GM23338 (cell line): ENCODE data around the gene HOXA9. TPM values are rescaled to one million over a fixed set of nuclear protein-coding genes. Genes with fewer than 3 reads are reported as not detected.

Experiments used
- ATAC-seq: fragments of 200-7000 bp; cut with Tn5 transposase; 3 replicates; pipeline ENCODE4 v1.9.1; 2020
- DNase-seq: peaks from one replicate; pipeline ENCODE4 v3.0.0-alpha.2; 2015; ENCODE audit warnings: low spot score
- H2AFZ ChIP-seq: fragments of 200-600 bp; sonication (generic); 2 replicates; pipeline ENCODE4 v1.8.0; 2016; ENCODE audit warnings: antibody characterized with exemption, mild to moderate bottlenecking, moderate library complexity
- H3F3A ChIP-seq: fragments of 200-600 bp; sonication (generic); replicated peaks from 2 replicates; pipeline ENCODE4 v1.8.0; 2017; ENCODE audit warnings: antibody characterized with exemption, mixed run types, low read depth
- H3K27ac ChIP-seq: fragments of 200-600 bp; sonication (generic); 2 replicates; pipeline ENCODE4 v1.6.1; 2016; ENCODE audit warnings: low read depth
- H3K27me3 ChIP-seq: fragments of 200-600 bp; sonication (generic); 2 replicates; pipeline ENCODE4 v1.8.0; 2016; ENCODE audit warnings: mild to moderate bottlenecking, mixed run types, moderate library complexity; ENCODE audit not compliant: insufficient read depth
- H3K36me3 ChIP-seq: fragments of 200-600 bp; sonication (generic); 2 replicates; pipeline ENCODE4 v1.8.0; 2016; ENCODE audit warnings: mild to moderate bottlenecking; ENCODE audit not compliant: insufficient read depth
- H3K4me1 ChIP-seq: fragments of 200-600 bp; sonication (generic); 2 replicates; pipeline ENCODE4 v1.8.0; 2016; ENCODE audit warnings: mild to moderate bottlenecking, moderate library complexity; ENCODE audit not compliant: insufficient read depth
- H3K4me2 ChIP-seq: fragments of 200-600 bp; sonication (generic); 2 replicates; pipeline ENCODE4 v1.7.1; 2017; ENCODE audit warnings: mixed run types
- H3K4me3 ChIP-seq: fragments of 200-600 bp; sonication (generic); 2 replicates; pipeline ENCODE4 v1.6.1; 2016; ENCODE audit warnings: mixed run types
- H3K79me2 ChIP-seq: fragments of 200-600 bp; sonication (generic); replicated peaks from 2 replicates; pipeline ENCODE4 v1.8.0; 2017; ENCODE audit warnings: mild to moderate bottlenecking; ENCODE audit not compliant: insufficient read depth
- H3K9me2 ChIP-seq: fragments of 200-600 bp; sonication (generic); 2 replicates; pipeline ENCODE4 v1.8.0; 2017; ENCODE audit not compliant: insufficient read depth
- H4K20me1 ChIP-seq: fragments of 200-600 bp; sonication (generic); replicated peaks from 2 replicates; pipeline ENCODE4 v1.8.0; 2017; ENCODE audit warnings: mild to moderate bottlenecking; ENCODE audit not compliant: insufficient read depth
- H3K27ac Mint-ChIP-seq: 2 replicates; pipeline ENCODE4 v1.8.0; 2020; ENCODE audit warnings: inconsistent platforms, mild to moderate bottlenecking, moderate library complexity, mixed read lengths
- H3K27me3 Mint-ChIP-seq: 3 replicates; pipeline ENCODE4 v1.8.0; 2022; ENCODE audit warnings: low read depth, mild to moderate bottlenecking, moderate library complexity, mixed read lengths, inconsistent platforms; ENCODE audit not compliant: insufficient read depth, poor library complexity
- H3K36me3 Mint-ChIP-seq: 3 replicates; pipeline ENCODE4 v1.8.0; 2021; ENCODE audit warnings: low read depth, mild to moderate bottlenecking, inconsistent platforms, moderate library complexity, mixed read lengths
- H3K4me1 Mint-ChIP-seq: 3 replicates; pipeline ENCODE4 v1.8.0; 2020; ENCODE audit warnings: mild to moderate bottlenecking, inconsistent platforms, mixed read lengths
- H3K4me3 Mint-ChIP-seq: 3 replicates; pipeline ENCODE4 v1.8.0; 2021; ENCODE audit warnings: moderate library complexity, mild to moderate bottlenecking, inconsistent platforms, mixed read lengths
- H3K9me3 Mint-ChIP-seq: 3 replicates; pipeline ENCODE4 v1.8.0; 2020; ENCODE audit warnings: moderate library complexity, mild to moderate bottlenecking, inconsistent platforms, mixed read lengths
- CREB1 ChIP-seq: fragments of 250-450 bp; sonication (Bioruptor Pico); IDR thresholded peaks from 2 replicates; pipeline ENCODE4 v1.5.0; 2020; ENCODE audit warnings: low read depth, mild to moderate bottlenecking, moderate library complexity
- EZH2 ChIP-seq: fragments of 200-600 bp; sonication (generic); IDR thresholded peaks from one replicate; pipeline ENCODE4 v1.8.0; 2017; ENCODE audit warnings: antibody characterized with exemption, mild to moderate bottlenecking, low read depth; ENCODE audit not compliant: unreplicated experiment
- EZH2phosphoT487 ChIP-seq: fragments of 200-600 bp; sonication (generic); IDR thresholded peaks from one replicate; pipeline ENCODE4 v1.8.1; 2018; ENCODE audit warnings: antibody characterized with exemption; ENCODE audit not compliant: unreplicated experiment
- JUNB ChIP-seq: IDR thresholded peaks from one replicate; pipeline ENCODE4 v1.6.1; 2016; ENCODE audit warnings: antibody characterized with exemption; ENCODE audit not compliant: unreplicated experiment
- NANOG ChIP-seq: IDR thresholded peaks from 2 replicates; pipeline ENCODE4 v1.6.1; 2016; ENCODE audit warnings: antibody characterized with exemption, borderline replicate concordance
- POLR2AphosphoS5 ChIP-seq: IDR thresholded peaks from 2 replicates; pipeline ENCODE4 v1.6.1; 2016; ENCODE audit warnings: antibody characterized with exemption, low read depth
- STAT1 ChIP-seq: IDR thresholded peaks from one replicate; pipeline ENCODE4 v1.6.1; 2016; ENCODE audit warnings: antibody characterized with exemption; ENCODE audit not compliant: unreplicated experiment
- ZNF114 ChIP-seq: fragments of 250-450 bp; sonication (Bioruptor Pico); IDR thresholded peaks from 2 replicates; pipeline ENCODE4 v1.5.0; 2020; ENCODE audit warnings: mild to moderate bottlenecking, moderate library complexity
- ZNF331 ChIP-seq: fragments of 250-450 bp; sonication (Bioruptor Pico); IDR thresholded peaks from 2 replicates; pipeline ENCODE4 v1.5.0; 2020; ENCODE audit warnings: low read depth, mild to moderate bottlenecking, moderate library complexity
- polyA plus RNA-seq: library from polyadenylated mRNA; unstranded; fragments of >200 nt; fragmentation: Nextera tagmentation; extraction: Ambion mirVana; gene quantifications from 2 replicates; pipeline ENCODE4 v1.2.1, GENCODE V29; 2016
- total RNA-seq: library from RNA; depleted of rRNA; stranded (reverse); fragments of >200 nt; shearing (Covaris generic); gene quantifications from 2 replicates; pipeline ENCODE4 v1.2.3, GENCODE V29; 2014
- TF ChIP-seq, protein P1 (sequence below): IDR thresholded peaks from 2 replicates; pipeline ENCODE4 v1.6.1; 2016; ENCODE audit warnings: antibody characterized with exemption
- TF ChIP-seq, protein P2 (sequence below), 2 experiments: fragments of 200-600 bp in 1 of 2; sonication (generic) in 1 of 2; conservative IDR thresholded peaks; 2 replicates each; pipeline versions ENCODE4 v1.5.1 to v1.6.1; 2016 to 2017; ENCODE audit warnings: antibody characterized with exemption in 2 of 2, low read depth in 2 of 2, mild to moderate bottlenecking in 2 of 2, moderate library complexity in 1 of 2
- TF ChIP-seq, protein P3 (sequence below): fragments of 250-450 bp; sonication (Bioruptor Pico); IDR thresholded peaks from 2 replicates; pipeline ENCODE4 v1.5.0; 2020; ENCODE audit warnings: mild to moderate bottlenecking, moderate library complexity
- TF ChIP-seq, protein P4 (sequence below): IDR thresholded peaks from one replicate; pipeline ENCODE4 v1.6.1; 2018; ENCODE audit warnings: antibody characterized with exemption; ENCODE audit not compliant: unreplicated experiment

HOXA9 gene
- total and polyA plus RNA-seq, 2 experiments from 2014 or later = not detected

DNA sequence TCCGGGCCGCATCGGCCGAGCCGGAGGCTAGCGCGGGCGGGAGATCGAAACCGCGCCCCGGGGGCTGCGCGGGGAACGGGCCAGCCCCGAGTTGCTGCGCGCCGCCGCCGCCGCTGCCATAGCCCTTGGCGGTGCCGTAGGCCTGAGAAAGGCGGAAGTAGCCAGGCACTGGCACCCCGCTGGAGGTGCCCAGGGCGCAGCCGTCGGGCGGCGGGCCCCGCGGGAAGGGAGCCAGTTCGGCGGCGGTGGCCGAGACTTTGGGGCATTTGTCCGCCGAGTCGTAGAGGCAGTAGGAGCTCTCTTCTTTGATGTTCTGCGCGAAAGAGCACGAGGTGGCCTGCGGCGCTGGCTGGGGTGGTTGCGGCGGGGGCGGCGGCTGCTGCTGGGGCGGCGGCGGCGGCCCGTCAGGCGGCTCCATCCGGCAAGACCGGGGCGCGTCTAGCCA lies 8.2 kb upstream of the HOXA9 start:
- peaks cover 14% of the 10 kb centered on the region; the same call in 2 of the 3 replicates for H3K4me1 Mint-ChIP-seq
- Histone ChIP-seq H2AFZ (no peak overlapping the region), H3F3A (peaks cover 46% of the 10 kb centered on the region), H3K36me3 (no peaks in the 10 kb centered on the region), H3K4me2 (peak overlapping the region; percentile 70), H3K79me2 (no peaks in the 10 kb centered on the region), H3K27ac (no peak overlapping the region), H4K20me1 (peaks cover 48% of the 10 kb centered on the region), H3K4me3 (peak overlapping the region; percentile 43; the same call in 1 of the 2 replicates), H3K9me2 (no peaks in the 10 kb centered on the region), H3K4me1 (peaks cover 29% of the 10 kb centered on the region), H3K27me3 (peaks cover 100% of the 10 kb centered on the region)
- DNase-seq (peak; percentile 48), ATAC-seq (peak; percentile 13)
- peaks cover 11% of the 10 kb centered on the region; the same call in 2 of the 3 replicates for H3K9me3 Mint-ChIP-seq
- no peaks in the 10 kb centered on the region; the same call in 2 of the 3 replicates for H3K36me3 Mint-ChIP-seq
- H3K27ac Mint-ChIP-seq = no peak overlapping the region
- TF ChIP-seq ZNF331 (CRISPR knock-in tag) (no peak), CREB1 (no peak), STAT1 (no peak), EZH2phosphoT487 (peak; percentile 97), EZH2 (peak; percentile 73), POLR2AphosphoS5 (no peak), NANOG (no peak), JUNB (no peak), ZNF114 (CRISPR knock-in tag) (no peak)
- TF ChIP-seq, protein P1, sequence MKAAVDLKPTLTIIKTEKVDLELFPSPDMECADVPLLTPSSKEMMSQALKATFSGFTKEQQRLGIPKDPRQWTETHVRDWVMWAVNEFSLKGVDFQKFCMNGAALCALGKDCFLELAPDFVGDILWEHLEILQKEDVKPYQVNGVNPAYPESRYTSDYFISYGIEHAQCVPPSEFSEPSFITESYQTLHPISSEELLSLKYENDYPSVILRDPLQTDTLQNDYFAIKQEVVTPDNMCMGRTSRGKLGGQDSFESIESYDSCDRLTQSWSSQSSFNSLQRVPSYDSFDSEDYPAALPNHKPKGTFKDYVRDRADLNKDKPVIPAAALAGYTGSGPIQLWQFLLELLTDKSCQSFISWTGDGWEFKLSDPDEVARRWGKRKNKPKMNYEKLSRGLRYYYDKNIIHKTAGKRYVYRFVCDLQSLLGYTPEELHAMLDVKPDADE = no peak
- TF ChIP-seq, protein P2, sequence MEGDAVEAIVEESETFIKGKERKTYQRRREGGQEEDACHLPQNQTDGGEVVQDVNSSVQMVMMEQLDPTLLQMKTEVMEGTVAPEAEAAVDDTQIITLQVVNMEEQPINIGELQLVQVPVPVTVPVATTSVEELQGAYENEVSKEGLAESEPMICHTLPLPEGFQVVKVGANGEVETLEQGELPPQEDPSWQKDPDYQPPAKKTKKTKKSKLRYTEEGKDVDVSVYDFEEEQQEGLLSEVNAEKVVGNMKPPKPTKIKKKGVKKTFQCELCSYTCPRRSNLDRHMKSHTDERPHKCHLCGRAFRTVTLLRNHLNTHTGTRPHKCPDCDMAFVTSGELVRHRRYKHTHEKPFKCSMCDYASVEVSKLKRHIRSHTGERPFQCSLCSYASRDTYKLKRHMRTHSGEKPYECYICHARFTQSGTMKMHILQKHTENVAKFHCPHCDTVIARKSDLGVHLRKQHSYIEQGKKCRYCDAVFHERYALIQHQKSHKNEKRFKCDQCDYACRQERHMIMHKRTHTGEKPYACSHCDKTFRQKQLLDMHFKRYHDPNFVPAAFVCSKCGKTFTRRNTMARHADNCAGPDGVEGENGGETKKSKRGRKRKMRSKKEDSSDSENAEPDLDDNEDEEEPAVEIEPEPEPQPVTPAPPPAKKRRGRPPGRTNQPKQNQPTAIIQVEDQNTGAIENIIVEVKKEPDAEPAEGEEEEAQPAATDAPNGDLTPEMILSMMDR (conservative IDR thresholded peaks at IDR 0.05; ENCODE audit: low read depth in 2 of 2) = no peak
- TF ChIP-seq, protein P3, sequence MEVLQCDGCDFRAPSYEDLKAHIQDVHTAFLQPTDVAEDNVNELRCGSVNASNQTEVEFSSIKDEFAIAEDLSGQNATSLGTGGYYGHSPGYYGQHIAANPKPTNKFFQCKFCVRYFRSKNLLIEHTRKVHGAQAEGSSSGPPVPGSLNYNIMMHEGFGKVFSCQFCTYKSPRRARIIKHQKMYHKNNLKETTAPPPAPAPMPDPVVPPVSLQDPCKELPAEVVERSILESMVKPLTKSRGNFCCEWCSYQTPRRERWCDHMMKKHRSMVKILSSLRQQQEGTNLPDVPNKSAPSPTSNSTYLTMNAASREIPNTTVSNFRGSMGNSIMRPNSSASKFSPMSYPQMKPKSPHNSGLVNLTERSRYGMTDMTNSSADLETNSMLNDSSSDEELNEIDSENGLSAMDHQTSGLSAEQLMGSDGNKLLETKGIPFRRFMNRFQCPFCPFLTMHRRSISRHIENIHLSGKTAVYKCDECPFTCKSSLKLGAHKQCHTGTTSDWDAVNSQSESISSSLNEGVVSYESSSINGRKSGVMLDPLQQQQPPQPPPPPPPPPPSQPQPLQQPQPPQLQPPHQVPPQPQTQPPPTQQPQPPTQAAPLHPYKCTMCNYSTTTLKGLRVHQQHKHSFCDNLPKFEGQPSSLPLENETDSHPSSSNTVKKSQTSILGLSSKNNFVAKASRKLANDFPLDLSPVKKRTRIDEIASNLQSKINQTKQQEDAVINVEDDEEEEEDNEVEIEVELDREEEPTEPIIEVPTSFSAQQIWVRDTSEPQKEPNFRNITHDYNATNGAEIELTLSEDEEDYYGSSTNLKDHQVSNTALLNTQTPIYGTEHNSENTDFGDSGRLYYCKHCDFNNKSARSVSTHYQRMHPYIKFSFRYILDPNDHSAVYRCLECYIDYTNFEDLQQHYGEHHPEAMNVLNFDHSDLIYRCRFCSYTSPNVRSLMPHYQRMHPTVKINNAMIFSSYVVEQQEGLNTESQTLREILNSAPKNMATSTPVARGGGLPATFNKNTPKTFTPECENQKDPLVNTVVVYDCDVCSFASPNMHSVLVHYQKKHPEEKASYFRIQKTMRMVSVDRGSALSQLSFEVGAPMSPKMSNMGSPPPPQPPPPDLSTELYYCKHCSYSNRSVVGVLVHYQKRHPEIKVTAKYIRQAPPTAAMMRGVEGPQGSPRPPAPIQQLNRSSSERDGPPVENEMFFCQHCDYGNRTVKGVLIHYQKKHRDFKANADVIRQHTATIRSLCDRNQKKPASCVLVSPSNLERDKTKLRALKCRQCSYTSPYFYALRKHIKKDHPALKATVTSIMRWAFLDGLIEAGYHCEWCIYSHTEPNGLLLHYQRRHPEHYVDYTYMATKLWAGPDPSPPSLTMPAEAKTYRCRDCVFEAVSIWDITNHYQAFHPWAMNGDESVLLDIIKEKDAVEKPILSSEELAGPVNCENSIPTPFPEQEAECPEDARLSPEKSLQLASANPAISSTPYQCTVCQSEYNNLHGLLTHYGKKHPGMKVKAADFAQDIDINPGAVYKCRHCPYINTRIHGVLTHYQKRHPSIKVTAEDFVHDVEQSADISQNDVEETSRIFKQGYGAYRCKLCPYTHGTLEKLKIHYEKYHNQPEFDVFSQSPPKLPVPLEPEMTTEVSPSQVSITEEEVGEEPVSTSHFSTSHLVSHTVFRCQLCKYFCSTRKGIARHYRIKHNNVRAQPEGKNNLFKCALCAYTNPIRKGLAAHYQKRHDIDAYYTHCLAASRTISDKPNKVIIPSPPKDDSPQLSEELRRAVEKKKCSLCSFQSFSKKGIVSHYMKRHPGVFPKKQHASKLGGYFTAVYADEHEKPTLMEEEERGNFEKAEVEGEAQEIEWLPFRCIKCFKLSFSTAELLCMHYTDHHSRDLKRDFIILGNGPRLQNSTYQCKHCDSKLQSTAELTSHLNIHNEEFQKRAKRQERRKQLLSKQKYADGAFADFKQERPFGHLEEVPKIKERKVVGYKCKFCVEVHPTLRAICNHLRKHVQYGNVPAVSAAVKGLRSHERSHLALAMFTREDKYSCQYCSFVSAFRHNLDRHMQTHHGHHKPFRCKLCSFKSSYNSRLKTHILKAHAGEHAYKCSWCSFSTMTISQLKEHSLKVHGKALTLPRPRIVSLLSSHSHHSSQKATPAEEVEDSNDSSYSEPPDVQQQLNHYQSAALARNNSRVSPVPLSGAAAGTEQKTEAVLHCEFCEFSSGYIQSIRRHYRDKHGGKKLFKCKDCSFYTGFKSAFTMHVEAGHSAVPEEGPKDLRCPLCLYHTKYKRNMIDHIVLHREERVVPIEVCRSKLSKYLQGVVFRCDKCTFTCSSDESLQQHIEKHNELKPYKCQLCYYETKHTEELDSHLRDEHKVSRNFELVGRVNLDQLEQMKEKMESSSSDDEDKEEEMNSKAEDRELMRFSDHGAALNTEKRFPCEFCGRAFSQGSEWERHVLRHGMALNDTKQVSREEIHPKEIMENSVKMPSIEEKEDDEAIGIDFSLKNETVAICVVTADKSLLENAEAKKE = no peak
- TF ChIP-seq, protein P4, sequence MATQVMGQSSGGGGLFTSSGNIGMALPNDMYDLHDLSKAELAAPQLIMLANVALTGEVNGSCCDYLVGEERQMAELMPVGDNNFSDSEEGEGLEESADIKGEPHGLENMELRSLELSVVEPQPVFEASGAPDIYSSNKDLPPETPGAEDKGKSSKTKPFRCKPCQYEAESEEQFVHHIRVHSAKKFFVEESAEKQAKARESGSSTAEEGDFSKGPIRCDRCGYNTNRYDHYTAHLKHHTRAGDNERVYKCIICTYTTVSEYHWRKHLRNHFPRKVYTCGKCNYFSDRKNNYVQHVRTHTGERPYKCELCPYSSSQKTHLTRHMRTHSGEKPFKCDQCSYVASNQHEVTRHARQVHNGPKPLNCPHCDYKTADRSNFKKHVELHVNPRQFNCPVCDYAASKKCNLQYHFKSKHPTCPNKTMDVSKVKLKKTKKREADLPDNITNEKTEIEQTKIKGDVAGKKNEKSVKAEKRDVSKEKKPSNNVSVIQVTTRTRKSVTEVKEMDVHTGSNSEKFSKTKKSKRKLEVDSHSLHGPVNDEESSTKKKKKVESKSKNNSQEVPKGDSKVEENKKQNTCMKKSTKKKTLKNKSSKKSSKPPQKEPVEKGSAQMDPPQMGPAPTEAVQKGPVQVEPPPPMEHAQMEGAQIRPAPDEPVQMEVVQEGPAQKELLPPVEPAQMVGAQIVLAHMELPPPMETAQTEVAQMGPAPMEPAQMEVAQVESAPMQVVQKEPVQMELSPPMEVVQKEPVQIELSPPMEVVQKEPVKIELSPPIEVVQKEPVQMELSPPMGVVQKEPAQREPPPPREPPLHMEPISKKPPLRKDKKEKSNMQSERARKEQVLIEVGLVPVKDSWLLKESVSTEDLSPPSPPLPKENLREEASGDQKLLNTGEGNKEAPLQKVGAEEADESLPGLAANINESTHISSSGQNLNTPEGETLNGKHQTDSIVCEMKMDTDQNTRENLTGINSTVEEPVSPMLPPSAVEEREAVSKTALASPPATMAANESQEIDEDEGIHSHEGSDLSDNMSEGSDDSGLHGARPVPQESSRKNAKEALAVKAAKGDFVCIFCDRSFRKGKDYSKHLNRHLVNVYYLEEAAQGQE = no peak
- no peak overlapping the region for H3K4me3 Mint-ChIP-seq
- peaks cover 95% of the 10 kb centered on the region for H3K27me3 Mint-ChIP-seq
